GM18505 (cell line): ENCODE data around the gene DNMT3B.

Source experiments
- ATAC-seq: cut with Tn5 transposase; IDR thresholded peaks from one replicate; pipeline ENCODE4 v1.9.1; 2021; ENCODE audit not compliant: unreplicated experiment
- POLR2A ChIP-seq: IDR thresholded peaks from 4 replicates; pipeline ENCODE4 v1.6.1; 2011; ENCODE audit warnings: borderline replicate concordance; ENCODE audit not compliant: insufficient read depth, insufficient read length; ENCODE audit errors: extremely low read depth

Gene DNMT3B

GRCh38 chr20:32772046-32772445 is 9.9 kb downstream of the DNMT3B start:
- no peak for ATAC-seq
- TF ChIP-seq POLR2A: no peak

GRCh38 chr20:32773223-32773622 is 11.0 kb downstream of the DNMT3B start:
- no peak for TF ChIP-seq POLR2A
- no peak for ATAC-seq

- no peak for ATAC-seq
- TF ChIP-seq POLR2A: no peak
These were observed 11.7 kb downstream of the DNMT3B start for GRCh38 chr20:32773855-32774254.

- ATAC-seq: no peak
- no peak for TF ChIP-seq POLR2A
These were observed 13.3 kb downstream of the DNMT3B start for GRCh38 chr20:32775336-32775991.

- TF ChIP-seq POLR2A: no peak
- no peak for ATAC-seq
These were observed 15.2 kb downstream of the DNMT3B start for GRCh38 chr20:32777177-32777956.

- no peak for ATAC-seq
- no peak for TF ChIP-seq POLR2A
These were observed 17.5 kb downstream of the DNMT3B start for GRCh38 chr20:32779500-32780211.

GRCh38 chr20:32780278-32780677 is 18.1 kb downstream of the DNMT3B start:
- no peak for ATAC-seq
- no peak for TF ChIP-seq POLR2A

GRCh38 chr20:32780749-32781655 is 18.8 kb downstream of the DNMT3B start:
- no peak for ATAC-seq
- TF ChIP-seq POLR2A: no peak

GRCh38 chr20:32784369-32785080 is 22.3 kb downstream of the DNMT3B start:
- no peak for ATAC-seq
- TF ChIP-seq POLR2A: no peak

- no peak for TF ChIP-seq POLR2A
- no peak for ATAC-seq
These were observed 24.0 kb downstream of the DNMT3B start for GRCh38 chr20:32786059-32786760.

GRCh38 chr20:32787168-32787567 is 25.0 kb downstream of the DNMT3B start:
- TF ChIP-seq POLR2A: no peak
- ATAC-seq: no peak
